Hematopoietic multipotent progenitor cell treated with erythropoietin and hydrocortisone succinate and interleukin-3 and kit ligand, for 8 days (in vitro differentiated cells): ENCODE measurements around the gene SRSF10.
"Not testable (repeated sequence)": the region's sequence is repeated elsewhere in the genome, so short reads cannot be mapped to it uniquely, and the experiment has no call there.

ENCODE experiments used
- DNase-seq: peaks from one replicate; pipeline ENCODE4 v3.0.0-alpha.2; 2015

SRSF10 gene

GRCh38 chr1:23996700-23997229 lies 16.6 kb upstream of the SRSF10 start:
- DNase-seq = no peak

- DNase-seq = no peak
Observed at GRCh38 chr1:23995431-23995837, 15.3 kb upstream of the SRSF10 start.

GRCh38 chr1:23992011-23992410 lies 11.9 kb upstream of the SRSF10 start:
- not testable (repeated sequence) for DNase-seq

- DNase-seq = peak; percentile 46
Observed at GRCh38 chr1:23989263-23989662, 9.1 kb upstream of the SRSF10 start.

- not testable (repeated sequence) for DNase-seq
Observed at GRCh38 chr1:23987038-23987437, 6.9 kb upstream of the SRSF10 start.

GRCh38 chr1:23984417-23985186 lies 4.5 kb upstream of the SRSF10 start:
- peak; percentile 82 for DNase-seq

- peak; percentile 77 for DNase-seq
Observed at GRCh38 chr1:23980728-23981070, 572 bp upstream of the SRSF10 start.

- peak; percentile 38 for DNase-seq
Observed at GRCh38 chr1:23979387-23979880, 693 bp downstream of the SRSF10 start.

GRCh38 chr1:23978805-23979204 lies 1.3 kb downstream of the SRSF10 start:
- no peak for DNase-seq

- peak; percentile 67 for DNase-seq
Observed at GRCh38 chr1:23977854-23978191, 2.3 kb downstream of the SRSF10 start.

GRCh38 chr1:23977187-23977853 lies 2.8 kb downstream of the SRSF10 start:
- no peak for DNase-seq

GRCh38 chr1:23967871-23968270 lies 12.3 kb downstream of the SRSF10 start:
- no peak for DNase-seq

GRCh38 chr1:23966973-23967493 lies 13.1 kb downstream of the SRSF10 start:
- DNase-seq = no peak

GRCh38 chr1:23964790-23965740 lies 15.1 kb downstream of the SRSF10 start:
- DNase-seq = peak; percentile 45

- DNase-seq = peak; percentile 21
Observed at GRCh38 chr1:23964235-23964668, 15.9 kb downstream of the SRSF10 start.

GRCh38 chr1:23963617-23964234 lies 16.4 kb downstream of the SRSF10 start:
- DNase-seq = peak; percentile 24

GRCh38 chr1:23960291-23961020 lies 19.7 kb downstream of the SRSF10 start:
- DNase-seq = peak; percentile 20

- peak; percentile 95 for DNase-seq
Observed at GRCh38 chr1:23959461-23960290, 20.5 kb downstream of the SRSF10 start, which contains the start of gene PNRC2. PNRC2 (plus strand) TSS chr1:23959828; CDS start chr1:23961458, 1,630 bp downstream.

- DNase-seq = peak; percentile 97
Observed at GRCh38 chr1:23958810-23959460, 21.2 kb downstream of the SRSF10 start.
